Heart right ventricle (tissue), 16 donors: ENCODE measurements around the gene CPNE5. TPM values are rescaled to one million over a fixed set of nuclear protein-coding genes. Genes with fewer than 3 reads are reported as not detected.

Source experiments
- ATAC-seq, 8 donors: fragments of 200-7000 bp; cut with Tn5 transposase; one replicate each; pipeline ENCODE4 v1.9.1; 2020; ENCODE audit warnings: mild to moderate bottlenecking in 8 of 8, moderate library complexity in 8 of 8, moderate number of reproducible peaks in 1 of 8
- DNase-seq, 2 donors: peaks; one replicate each; pipeline ENCODE4 v3.0.0-alpha.2; 2020
- H3K27ac ChIP-seq, 10 donors: fragments of 200-600 bp; sonication (generic) in 2 of 10; one replicate each; pipeline versions ENCODE4 v1.5.0 to v1.8.0; 2020 to 2022; ENCODE audit warnings: mild to moderate bottlenecking in 3 of 10
- H3K27me3 ChIP-seq, 7 donors: fragments of 200-600 bp; one replicate each; pipeline ENCODE4 v1.8.0; 2021 to 2022; ENCODE audit warnings: mild to moderate bottlenecking in 2 of 7
- H3K36me3 ChIP-seq, 9 donors: fragments of 200-600 bp; sonication (generic) in 1 of 9; one replicate each; pipeline versions ENCODE4 v1.5.0 to v1.8.0; 2020 to 2022; ENCODE audit warnings: mild to moderate bottlenecking in 2 of 9
- H3K4me1 ChIP-seq, 9 donors: fragments of 200-600 bp; sonication (generic) in 1 of 9; one replicate each; pipeline versions ENCODE4 v1.5.0 to v1.8.0; 2020 to 2022; ENCODE audit warnings: mild to moderate bottlenecking in 4 of 9
- H3K4me3 ChIP-seq, 10 donors: fragments of 200-600 bp; sonication (generic) in 2 of 10; one replicate each; pipeline versions ENCODE4 v1.5.0 to v1.8.0; 2020 to 2022; ENCODE audit warnings: mild to moderate bottlenecking in 7 of 10, moderate library complexity in 2 of 10
- H3K9me3 ChIP-seq, 11 donors: fragments of 200-600 bp in 10 of 11; sonication (generic) in 2 of 11; one replicate each; pipeline versions ENCODE4 v1.5.0 to v1.8.0; 2013 to 2022; ENCODE audit warnings: mild to moderate bottlenecking in 2 of 11, control low read depth in 1 of 11, moderate library complexity in 1 of 11
- WGBS, 2 donors: extraction: QIAGEN DNeasy Blood & Tissue Kit; methylation state at CpG; one replicate each; pipeline ENCODE4 v1.1.7; 2013; ENCODE audit warnings: inconsistent platforms in 1 of 2; 5-methylcytosine and 5-hydroxymethylcytosine counted together
- intact Hi-C, 10 donors: fragments of 100-400 bp; cut with DNase I; formaldehyde crosslinking; loops; one replicate each; pipeline versions ENCODE4 v1.11.1 to v1.14.2; 2022
- polyA plus RNA-seq, 2 donors: library from polyadenylated mRNA; stranded (reverse); fragments of 200-250 nt; gene quantifications; one replicate each; pipeline ENCODE4 v1.2.3, GENCODE V29; 2013
- total RNA-seq, 10 donors: library from RNA; stranded (reverse); fragmentation: NEBNext Ultra II Directional in 3 of 10; extraction: Animal tissue kit (Norgen Biotek cat#: 25700) in 3 of 10; gene quantifications; one replicate each; pipeline versions ENCODE4 v1.2.1 to v1.2.4, GENCODE V29; 2021 to 2023
- TF ChIP-seq, protein P1 (sequence below), 9 donors: fragments of 200-600 bp; sonication (generic) in 2 of 9; IDR thresholded peaks; one replicate each; pipeline versions ENCODE4 v1.5.0 to v1.8.0; 2021 to 2022; ENCODE audit warnings: antibody characterized with exemption in 9 of 9, mild to moderate bottlenecking in 5 of 9, moderate library complexity in 1 of 9
- donor health status: Arrhythmogenic right ventricular cardiomyopathy.
- donor health status: ischemic (EF 13 %, LVEDD 7.1; RV severe dilation, severe dysfunction).
- donor health status: healthy with polysubstance abuse.
- donor health status: DM: no; HTN: yes; CAD: no.
- donor health status: DM: no; HTN: no; CAD: no.
- donor health status: ischemic (EF 25% LVEDD 6.9; RV normal size, moderate dysfunction).
- donor health status: ischemic (EF 25% LVEDD 5.7; RV mildly dilated, moderate dysfunction).
- donor health status: healthy.
- donor health status: DM: yes; HTN: yes; CAD: no.
- donor health status: Ischemic cardiomyopathy.
- donor health status: ischemic (EF 35%, LVEDD 5.7; RV mildly dilated, moderate dysfunction).
- donor health status: nonischemic (EF 11% LVEDD 7.7; RV severe dilation, severe dysfunction).
- donor health status: DM: yes; HTN: yes; CAD: no.
- donor health status: PGD.
- donor health status: ischemic (EF 29% LVEDD 5.4; RV normal size, mild dysfunction).
- donor health status: nonischemic (EF 23%, LVEDD 6.1; RV moderate dilation, normal function).

The CPNE5 gene
- total and polyA plus RNA-seq, 12 donors, result 2.8 to 98.2 (median 24.4) TPM

DNA sequence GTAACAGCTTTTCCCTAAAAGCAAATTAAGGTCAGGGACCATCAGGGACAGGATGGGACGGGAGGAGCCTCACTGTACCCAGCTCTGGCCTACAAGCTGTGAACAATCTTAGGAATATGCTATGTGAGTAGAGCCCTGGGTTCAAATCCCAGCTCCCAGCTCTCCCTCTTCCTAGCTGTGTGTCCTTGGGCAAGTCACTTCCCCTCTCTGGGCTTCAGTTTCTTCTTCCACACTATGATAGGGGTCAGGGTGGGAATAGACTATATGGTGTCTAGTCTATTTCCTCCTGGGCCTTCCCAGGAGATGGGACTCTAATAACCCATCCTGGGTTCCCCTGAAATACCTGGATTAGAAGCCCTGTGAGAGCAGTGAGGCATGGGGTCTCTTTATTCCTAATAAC lies 41.6 kb downstream of the CPNE5 start:
- H3K27ac ChIP-seq, result no peak overlapping the region
- H3K4me1 ChIP-seq, result peaks cover 0 to 6% (median 0%) of the 10 kb centered on the region in 9 donors
- DNase-seq (no peak), ATAC-seq (no peak)
- H3K36me3 ChIP-seq, result peaks cover 0 to 19% (median 0%) of the 10 kb centered on the region in 9 donors
- no peak overlapping the region for H3K4me3 ChIP-seq
- no peaks in the 10 kb centered on the region for H3K27me3 ChIP-seq
- 93 to 95% methylated on average over 1 of the region's 1 CpG for WGBS, 2 donors
- H3K9me3 ChIP-seq, result no peaks in the 10 kb centered on the region
- TF ChIP-seq, protein P1, sequence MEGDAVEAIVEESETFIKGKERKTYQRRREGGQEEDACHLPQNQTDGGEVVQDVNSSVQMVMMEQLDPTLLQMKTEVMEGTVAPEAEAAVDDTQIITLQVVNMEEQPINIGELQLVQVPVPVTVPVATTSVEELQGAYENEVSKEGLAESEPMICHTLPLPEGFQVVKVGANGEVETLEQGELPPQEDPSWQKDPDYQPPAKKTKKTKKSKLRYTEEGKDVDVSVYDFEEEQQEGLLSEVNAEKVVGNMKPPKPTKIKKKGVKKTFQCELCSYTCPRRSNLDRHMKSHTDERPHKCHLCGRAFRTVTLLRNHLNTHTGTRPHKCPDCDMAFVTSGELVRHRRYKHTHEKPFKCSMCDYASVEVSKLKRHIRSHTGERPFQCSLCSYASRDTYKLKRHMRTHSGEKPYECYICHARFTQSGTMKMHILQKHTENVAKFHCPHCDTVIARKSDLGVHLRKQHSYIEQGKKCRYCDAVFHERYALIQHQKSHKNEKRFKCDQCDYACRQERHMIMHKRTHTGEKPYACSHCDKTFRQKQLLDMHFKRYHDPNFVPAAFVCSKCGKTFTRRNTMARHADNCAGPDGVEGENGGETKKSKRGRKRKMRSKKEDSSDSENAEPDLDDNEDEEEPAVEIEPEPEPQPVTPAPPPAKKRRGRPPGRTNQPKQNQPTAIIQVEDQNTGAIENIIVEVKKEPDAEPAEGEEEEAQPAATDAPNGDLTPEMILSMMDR (IDR thresholded peaks at IDR 0.05), result no peak
- intact Hi-C loops, result no loop called here

DNA sequence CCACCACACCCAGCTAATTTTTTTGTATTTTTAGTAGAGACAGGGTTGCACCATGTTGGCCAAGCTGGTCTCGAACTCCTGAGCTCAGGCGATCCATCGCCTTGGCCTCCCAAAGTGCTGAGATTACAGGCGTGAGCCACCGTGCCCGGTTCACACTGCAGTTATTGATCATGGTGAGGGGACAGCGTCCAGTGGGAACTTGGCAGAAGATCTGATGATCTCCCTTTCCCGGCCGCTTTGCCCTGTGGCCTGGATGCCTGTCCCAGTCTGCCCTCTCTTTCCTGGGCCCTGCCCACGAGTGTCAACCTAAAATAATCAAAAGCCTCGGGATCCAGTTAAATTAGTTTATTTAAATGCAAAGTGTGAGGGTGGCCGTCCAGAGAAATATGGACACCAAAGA lies 42.2 kb downstream of the CPNE5 start:
- TF ChIP-seq, protein P1 (IDR thresholded peaks at IDR 0.05), result no peak

DNA sequence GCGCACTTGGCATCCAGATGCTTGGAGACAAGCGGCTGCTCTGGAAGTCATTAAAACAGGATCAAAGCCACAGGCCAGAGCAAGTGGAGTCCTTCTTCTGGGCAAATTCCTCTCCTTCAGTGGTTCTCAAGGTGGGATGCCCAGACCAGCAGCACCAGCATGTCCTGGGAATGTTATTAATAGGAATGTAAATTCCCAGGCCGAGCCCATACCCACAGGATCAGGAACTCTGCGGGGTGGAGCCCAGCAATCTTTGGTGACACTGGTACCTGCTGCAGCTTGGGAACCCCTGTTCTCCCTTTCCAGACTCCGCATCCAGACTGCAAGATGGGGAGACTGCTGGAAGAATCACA lies 44.6 kb downstream of the CPNE5 start:
- TF ChIP-seq, protein P1 (IDR thresholded peaks at IDR 0.05), result no peak
- no peak overlapping the region for H3K4me3 ChIP-seq
- 96% methylated on average over 5 of the region's 5 CpGs for WGBS, 2 donors

More for the DNA sequence above, 42.2 kb downstream of the CPNE5 start:
- DNase-seq (no peak), ATAC-seq (no peak)
- Histone ChIP-seq H3K36me3 (peaks cover 0 to 19% (median 0%) of the 10 kb centered on the region in 9 donors), H3K27me3 (no peaks in the 10 kb centered on the region), H3K9me3 (no peaks in the 10 kb centered on the region), H3K27ac (no peak overlapping the region), H3K4me3 (no peak overlapping the region), H3K4me1 (peaks cover 0 to 6% (median 0%) of the 10 kb centered on the region in 9 donors)
- intact Hi-C loops, result no loop called here
- WGBS, 2 donors, result 97% methylated on average over 12 of the region's 12 CpGs

DNA sequence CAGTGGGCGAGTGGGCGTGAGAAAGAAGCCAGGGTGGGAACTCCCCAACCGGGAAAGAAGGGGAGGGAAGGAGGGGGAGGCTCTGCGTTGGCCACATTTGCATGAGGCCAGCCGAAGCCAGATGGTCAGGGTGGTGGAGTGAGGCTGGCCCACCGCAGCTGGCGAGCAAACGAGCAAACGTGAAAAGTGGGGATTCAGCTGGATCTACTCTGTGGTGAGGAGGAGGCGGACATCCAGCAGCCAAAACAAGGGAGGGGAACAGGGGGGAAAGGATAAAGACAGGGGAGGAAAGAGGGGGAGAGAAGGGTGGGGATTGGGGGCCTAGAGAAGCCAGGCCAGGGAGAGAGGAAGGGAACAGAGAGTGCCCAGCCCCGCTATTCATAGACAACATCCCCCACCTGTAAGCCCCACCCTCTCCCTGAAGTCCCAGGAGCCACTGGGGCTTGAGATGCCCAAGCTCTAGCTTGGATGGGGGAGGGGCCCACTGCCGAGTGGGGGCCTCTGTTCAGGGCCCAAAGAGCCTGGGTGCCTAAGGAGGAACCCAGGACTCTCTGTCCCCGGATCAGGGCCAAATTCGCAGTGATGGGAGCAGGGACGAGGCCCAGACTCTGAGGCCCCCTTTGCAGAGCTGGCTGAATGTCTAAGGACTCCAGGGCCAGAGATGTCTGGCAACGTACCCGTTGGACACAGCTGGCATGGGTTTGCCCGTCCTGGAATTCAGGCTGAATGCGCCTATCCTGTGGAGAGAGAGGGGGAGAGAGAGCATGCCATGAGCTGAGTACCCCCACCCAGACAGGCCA lies 45.1 kb downstream of the CPNE5 start:
- H3K9me3 ChIP-seq, result no peaks in the 10 kb centered on the region
- ATAC-seq (peak in 5 of 8 donors; percentile 9 to 33 (median 15)), DNase-seq (no peak)
- TF ChIP-seq, protein P1 (IDR thresholded peaks at IDR 0.05), result no peak
- peaks cover 0 to 7% (median 0%) of the 10 kb centered on the region in 7 donors for H3K27me3 ChIP-seq
- WGBS, 2 donors, result 69% methylated on average over 19 of the region's 19 CpGs
- intact Hi-C loops, result no loop called here
- H3K36me3 ChIP-seq, result peaks cover 0 to 19% (median 0%) of the 10 kb centered on the region in 9 donors
- peaks cover 0 to 10% (median under 1%) of the 10 kb centered on the region in 9 donors for H3K4me1 ChIP-seq
- H3K27ac ChIP-seq, result no peak overlapping the region
- no peak overlapping the region for H3K4me3 ChIP-seq

More for the DNA sequence above, 44.6 kb downstream of the CPNE5 start:
- Histone ChIP-seq H3K9me3 (no peaks in the 10 kb centered on the region), H3K36me3 (peaks cover 0 to 19% (median 0%) of the 10 kb centered on the region in 9 donors), H3K27me3 (peaks cover 0 to 2% (median 0%) of the 10 kb centered on the region in 7 donors), H3K4me1 (peaks cover 0 to 4% (median 0%) of the 10 kb centered on the region in 9 donors), H3K27ac (no peak overlapping the region)
- ATAC-seq (no peak), DNase-seq (no peak)
- intact Hi-C loops, result no loop called here
